ENCODE data around the gene ERCC5. TPM values are rescaled to one million over a fixed set of nuclear protein-coding genes. Genes with fewer than 3 reads are reported as not detected.
A peak's percentile ranks its signal among the peaks of the same experiment; 100 is the strongest.

ERCC5 gene
- total and polyA plus RNA-seq, 9 of the 15 experiments (the other 6 are each of a cell fraction or from before 2014, with no cell fraction given) = 7.4 to 43.1 (median 33.9) TPM

GRCh38 chr13:102798581-102799425 is 47.0 kb upstream of the ERCC5 start, which contains the start of the genes BIVM and POGLUT2 (continued):
- TF ChIP-seq E4F1 (CRISPR knock-in tag; IDR thresholded peaks at IDR 0.05; ENCODE audit: borderline replicate concordance) (no peak), BRCA1 (IDR thresholded peaks at IDR 0.05) (no peak), BRCA1 (CRISPR knock-in tag; IDR thresholded peaks at IDR 0.05) (no peak), BRD4 (IDR thresholded peaks at IDR 0.05) (0 out of 2 replicates have a peak, but pooled peaks have one; percentile 37), FOS (IDR thresholded peaks at IDR 0.05; ENCODE audit: extremely low read depth, insufficient read length) (peak; percentile 89), HDAC2 (IDR thresholded peaks at IDR 0.05) (peak; percentile 21; the same call in 1 of the 2 replicates), PKNOX1 (IDR thresholded peaks at IDR 0.05) (no peak), NR2C2 (CRISPR knock-in tag; IDR thresholded peaks at IDR 0.05) (no peak), NR2C2 (tag; IDR thresholded peaks at IDR 0.05) (peak; percentile 43; the same call in 1 of the 2 replicates), ZNF212 (CRISPR knock-in tag; IDR thresholded peaks at IDR 0.05) (no peak), YBX1 (IDR thresholded peaks at IDR 0.05) (no peak), GABPA (tag; conservative IDR thresholded peaks at IDR 0.05; ENCODE audit: low read depth) (0 out of 2 replicates have a peak, but pooled peaks have one; percentile 21), ZNF143 (CRISPR knock-in tag; IDR thresholded peaks at IDR 0.05) (peak; percentile 92), ZNF324 (CRISPR knock-in tag; IDR thresholded peaks at IDR 0.05) (no peak), RAD21 (CRISPR knock-in tag; conservative IDR thresholded peaks at IDR 0.05 in 1 of 2, IDR thresholded peaks at IDR 0.05 in 1 of 2) (no peak), ZBTB7A (IDR thresholded peaks at IDR 0.05; ENCODE audit: borderline replicate concordance, control insufficient read depth, low read depth, low read length) (peak; percentile 72; the same call in 1 of the 2 replicates), ZNF584 (CRISPR knock-in tag; IDR thresholded peaks at IDR 0.05; ENCODE audit: low read depth) (no peak), USF2 (CRISPR knock-in tag; IDR thresholded peaks at IDR 0.05) (peak; percentile 62), MYC (IDR thresholded peaks at IDR 0.05; ENCODE audit: low read depth, low read length) (peak; percentile 59), MYC (CRISPR knock-in tag; IDR thresholded peaks at IDR 0.05; ENCODE audit: borderline replicate concordance, low read depth) (no peak), EP400 (IDR thresholded peaks at IDR 0.05) (peak; percentile 39; the same call in 1 of the 2 replicates), CC2D1A (IDR thresholded peaks at IDR 0.05) (no peak)
- TF ChIP-seq, protein P1, sequence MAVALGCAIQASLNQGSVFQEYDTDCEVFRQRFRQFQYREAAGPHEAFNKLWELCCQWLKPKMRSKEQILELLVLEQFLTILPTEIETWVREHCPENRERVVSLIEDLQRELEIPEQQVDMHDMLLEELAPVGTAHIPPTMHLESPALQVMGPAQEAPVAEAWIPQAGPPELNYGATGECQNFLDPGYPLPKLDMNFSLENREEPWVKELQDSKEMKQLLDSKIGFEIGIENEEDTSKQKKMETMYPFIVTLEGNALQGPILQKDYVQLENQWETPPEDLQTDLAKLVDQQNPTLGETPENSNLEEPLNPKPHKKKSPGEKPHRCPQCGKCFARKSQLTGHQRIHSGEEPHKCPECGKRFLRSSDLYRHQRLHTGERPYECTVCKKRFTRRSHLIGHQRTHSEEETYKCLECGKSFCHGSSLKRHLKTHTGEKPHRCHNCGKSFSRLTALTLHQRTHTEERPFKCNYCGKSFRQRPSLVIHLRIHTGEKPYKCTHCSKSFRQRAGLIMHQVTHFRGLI (CRISPR knock-in tag; IDR thresholded peaks at IDR 0.05) = no peak

Measured in K562 (cell line).